DOHH2 (cell line): ENCODE measurements around the gene RBBP8.

ENCODE experiments used
- H3F3A ChIP-seq: fragments of 200-600 bp; sonication (generic), shearing (Covaris generic); 2 replicates; pipeline ENCODE4 v1.6.0; 2016; ENCODE audit warnings: antibody characterized with exemption, mild to moderate bottlenecking; ENCODE audit not compliant: control insufficient read depth, insufficient read depth
- H3K27ac ChIP-seq: fragments of 200-600 bp; sonication (generic); 2 replicates; pipeline ENCODE4 v1.5.1; 2014; ENCODE audit warnings: low read depth, mild to moderate bottlenecking, low read length, moderate library complexity
- H3K27me3 ChIP-seq: fragments of 200-600 bp; sonication (generic); 2 replicates; pipeline ENCODE4 v1.6.1; 2014; ENCODE audit warnings: mild to moderate bottlenecking, low read length, mixed read lengths; ENCODE audit not compliant: control insufficient read depth
- H3K36me3 ChIP-seq: fragments of 200-600 bp; sonication (generic); 2 replicates; pipeline ENCODE4 v1.6.1; 2014; ENCODE audit warnings: mild to moderate bottlenecking, low read length, moderate library complexity, mixed read lengths; ENCODE audit not compliant: control insufficient read depth
- H3K4me1 ChIP-seq: fragments of 200-600 bp; sonication (generic); 2 replicates; pipeline ENCODE4 v1.6.1; 2014; ENCODE audit warnings: mild to moderate bottlenecking, low read length, mixed read lengths; ENCODE audit not compliant: control insufficient read depth
- H3K4me2 ChIP-seq: fragments of 200-600 bp; sonication (generic); 2 replicates; pipeline ENCODE4 v1.6.0; 2014; ENCODE audit warnings: mild to moderate bottlenecking, low read length, moderate library complexity
- H3K4me3 ChIP-seq: fragments of 200-600 bp; sonication (generic); 2 replicates; pipeline ENCODE4 v1.5.1; 2014; ENCODE audit warnings: mild to moderate bottlenecking, low read length, mixed read lengths
- H3K79me2 ChIP-seq: fragments of 200-600 bp; sonication (generic); 2 replicates; pipeline ENCODE4 v1.6.1; 2014; ENCODE audit warnings: mild to moderate bottlenecking, low read length, mixed read lengths; ENCODE audit not compliant: control insufficient read depth
- H3K9me2 ChIP-seq: fragments of 200-600 bp; sonication (generic); replicated peaks from 2 replicates; pipeline ENCODE4 v1.6.1; 2014; ENCODE audit warnings: mild to moderate bottlenecking, low read length, mixed read lengths; ENCODE audit not compliant: control insufficient read depth
- H3K9me3 ChIP-seq: fragments of 200-600 bp; sonication (generic); 2 replicates; pipeline ENCODE4 v1.6.1; 2014; ENCODE audit warnings: antibody characterized with exemption, low read length, mixed read lengths; ENCODE audit not compliant: control insufficient read depth, insufficient read depth
- H4K20me1 ChIP-seq: fragments of 200-600 bp; sonication (generic); 2 replicates; pipeline ENCODE4 v1.6.0; 2014; ENCODE audit warnings: low read depth, mild to moderate bottlenecking, antibody characterized with exemption, low read length, moderate library complexity; ENCODE audit not compliant: control insufficient read depth, insufficient read depth
- EZH2phosphoT487 ChIP-seq: fragments of 200-600 bp; sonication (generic); IDR thresholded peaks from 2 replicates; pipeline ENCODE4 v1.6.1; 2017; ENCODE audit warnings: borderline replicate concordance, mild to moderate bottlenecking, antibody characterized with exemption, low read length, moderate library complexity, mixed read lengths
- TF ChIP-seq, protein P1 (sequence below): fragments of 200-600 bp; sonication (generic); IDR thresholded peaks from one replicate; pipeline ENCODE4 v1.5.1; 2014; ENCODE audit warnings: antibody characterized with exemption, mild to moderate bottlenecking, low read depth, low read length; ENCODE audit not compliant: poor library complexity, severe bottlenecking

The RBBP8 gene

DNA sequence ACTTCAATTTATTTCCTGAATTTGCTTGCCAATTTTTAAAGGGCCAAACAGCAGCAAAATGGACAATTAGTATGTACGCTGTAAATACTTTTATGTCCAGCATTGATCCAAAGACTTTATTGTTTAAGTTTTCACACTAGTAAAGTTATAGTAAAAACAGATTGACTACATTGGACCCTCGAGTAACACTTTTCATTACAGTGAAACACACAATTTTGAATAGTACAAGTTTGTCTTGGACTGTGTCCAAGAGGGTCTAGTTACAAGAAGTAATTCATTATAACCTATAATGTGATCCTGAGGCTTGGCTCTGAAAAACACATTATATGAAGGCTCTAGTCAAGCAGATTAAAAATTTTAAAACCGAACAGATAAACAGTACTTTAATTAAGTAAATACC lies 11.4 kb upstream of the RBBP8 start:
- no peaks in the 10 kb centered on the region for H3K9me2 ChIP-seq
- no peak for TF ChIP-seq EZH2phosphoT487
- TF ChIP-seq, protein P1, sequence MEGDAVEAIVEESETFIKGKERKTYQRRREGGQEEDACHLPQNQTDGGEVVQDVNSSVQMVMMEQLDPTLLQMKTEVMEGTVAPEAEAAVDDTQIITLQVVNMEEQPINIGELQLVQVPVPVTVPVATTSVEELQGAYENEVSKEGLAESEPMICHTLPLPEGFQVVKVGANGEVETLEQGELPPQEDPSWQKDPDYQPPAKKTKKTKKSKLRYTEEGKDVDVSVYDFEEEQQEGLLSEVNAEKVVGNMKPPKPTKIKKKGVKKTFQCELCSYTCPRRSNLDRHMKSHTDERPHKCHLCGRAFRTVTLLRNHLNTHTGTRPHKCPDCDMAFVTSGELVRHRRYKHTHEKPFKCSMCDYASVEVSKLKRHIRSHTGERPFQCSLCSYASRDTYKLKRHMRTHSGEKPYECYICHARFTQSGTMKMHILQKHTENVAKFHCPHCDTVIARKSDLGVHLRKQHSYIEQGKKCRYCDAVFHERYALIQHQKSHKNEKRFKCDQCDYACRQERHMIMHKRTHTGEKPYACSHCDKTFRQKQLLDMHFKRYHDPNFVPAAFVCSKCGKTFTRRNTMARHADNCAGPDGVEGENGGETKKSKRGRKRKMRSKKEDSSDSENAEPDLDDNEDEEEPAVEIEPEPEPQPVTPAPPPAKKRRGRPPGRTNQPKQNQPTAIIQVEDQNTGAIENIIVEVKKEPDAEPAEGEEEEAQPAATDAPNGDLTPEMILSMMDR = no peak
- H3K36me3 ChIP-seq = no peaks in the 10 kb centered on the region
- no peaks in the 10 kb centered on the region for H3K79me2 ChIP-seq
- H3F3A ChIP-seq = no peaks in the 10 kb centered on the region
- no peaks in the 10 kb centered on the region for H3K4me1 ChIP-seq
- H3K9me3 ChIP-seq = no peaks in the 10 kb centered on the region
- no peak overlapping the region for H3K4me3 ChIP-seq
- H3K27ac ChIP-seq = no peak overlapping the region
- H4K20me1 ChIP-seq = no peaks in the 10 kb centered on the region
- no peaks in the 10 kb centered on the region for H3K27me3 ChIP-seq
- no peak overlapping the region for H3K4me2 ChIP-seq

DNA sequence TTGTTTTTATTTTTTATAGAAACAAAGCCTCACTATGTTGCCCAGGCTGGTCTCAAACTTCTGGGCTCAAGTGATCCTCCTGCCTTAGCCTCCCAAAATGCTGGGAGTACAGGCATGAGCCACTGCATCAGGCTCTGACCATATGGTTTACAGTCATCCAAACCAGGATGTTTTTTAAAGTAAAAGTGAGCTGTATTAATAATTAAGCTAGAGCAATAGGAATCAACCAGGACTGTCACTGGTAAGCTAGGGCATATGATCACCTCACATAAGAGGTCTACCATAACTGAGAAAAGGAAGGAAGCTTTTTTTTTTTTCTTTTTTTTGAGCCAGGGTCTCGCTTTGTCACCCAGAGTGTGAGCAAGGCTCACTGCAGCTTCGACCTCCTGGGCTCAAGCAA lies 8.5 kb upstream of the RBBP8 start:
- Histone ChIP-seq H3K27me3 (no peaks in the 10 kb centered on the region), H3F3A (no peaks in the 10 kb centered on the region), H4K20me1 (no peaks in the 10 kb centered on the region), H3K79me2 (no peaks in the 10 kb centered on the region), H3K36me3 (no peaks in the 10 kb centered on the region), H3K9me2 (no peaks in the 10 kb centered on the region), H3K9me3 (no peaks in the 10 kb centered on the region), H3K27ac (no peak overlapping the region), H3K4me3 (no peak overlapping the region), H3K4me2 (no peak overlapping the region), H3K4me1 (peaks cover 1% of the 10 kb centered on the region)
- TF ChIP-seq EZH2phosphoT487 = no peak
- TF ChIP-seq, protein P1 = no peak

DNA sequence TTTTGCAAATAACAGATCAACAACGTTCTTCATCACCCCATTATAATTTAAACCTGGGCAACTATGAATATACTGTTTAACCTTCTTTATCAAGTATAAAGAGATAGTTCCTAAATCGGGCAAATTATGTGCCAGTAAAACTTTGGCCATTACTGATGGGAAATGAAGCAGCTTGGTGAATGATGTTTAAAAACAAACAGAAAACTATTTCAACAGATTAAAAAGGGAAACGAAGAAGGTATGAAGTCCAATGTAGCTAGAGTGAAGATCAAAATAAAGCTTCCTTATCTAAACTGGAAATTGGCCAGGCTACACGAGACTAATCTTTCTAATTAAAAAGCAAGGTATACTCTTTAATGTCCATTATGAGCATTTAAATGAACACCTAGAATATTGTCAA lies 6.7 kb upstream of the RBBP8 start:
- Histone ChIP-seq H3K9me2 (no peaks in the 10 kb centered on the region), H3K4me2 (no peak overlapping the region), H3K36me3 (no peaks in the 10 kb centered on the region), H3F3A (0 out of 2 replicates have a peak, but pooled peaks cover 3% of the 10 kb centered on the region), H3K27ac (no peak overlapping the region), H3K79me2 (no peaks in the 10 kb centered on the region), H4K20me1 (no peaks in the 10 kb centered on the region), H3K4me1 (peaks cover 9% of the 10 kb centered on the region), H3K4me3 (no peak overlapping the region), H3K27me3 (no peaks in the 10 kb centered on the region), H3K9me3 (no peaks in the 10 kb centered on the region)
- TF ChIP-seq, protein P1 = no peak
- no peak for TF ChIP-seq EZH2phosphoT487

DNA sequence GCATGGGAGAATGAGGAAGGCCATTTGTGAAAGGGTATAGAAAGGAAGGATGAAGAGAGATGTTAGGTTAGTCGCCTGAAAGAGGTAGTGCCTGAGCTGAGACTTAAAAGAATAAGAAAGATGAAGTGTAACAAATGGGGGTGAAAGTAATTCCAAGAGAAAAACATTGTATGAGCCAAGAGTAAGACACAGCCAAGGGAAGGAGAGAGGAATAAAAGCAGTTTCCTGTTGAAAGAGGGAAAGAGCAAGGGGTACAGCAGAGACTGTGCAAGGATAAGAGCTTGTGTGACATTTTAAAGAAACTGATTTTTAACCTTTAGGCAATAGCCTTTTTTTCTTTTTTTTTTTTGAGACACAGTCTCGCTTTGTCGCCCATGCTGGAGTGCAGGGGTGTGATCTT lies 4.8 kb upstream of the RBBP8 start:
- Histone ChIP-seq H3F3A (0 out of 2 replicates have a peak, but pooled peaks cover 3% of the 10 kb centered on the region), H3K27ac (no peak overlapping the region), H3K79me2 (peaks cover 13% of the 10 kb centered on the region), H3K4me3 (no peak overlapping the region), H3K9me2 (no peaks in the 10 kb centered on the region), H3K36me3 (peaks cover 1% of the 10 kb centered on the region), H3K27me3 (no peaks in the 10 kb centered on the region), H4K20me1 (no peaks in the 10 kb centered on the region), H3K9me3 (no peaks in the 10 kb centered on the region), H3K4me1 (peaks cover 16% of the 10 kb centered on the region), H3K4me2 (no peak overlapping the region)
- TF ChIP-seq, protein P1 = no peak
- TF ChIP-seq EZH2phosphoT487 = no peak
